Neural progenitor cell (in vitro differentiated cells): ENCODE results near the gene KRT1. TPM values are rescaled to one million over a fixed set of nuclear protein-coding genes. Genes with fewer than 3 reads are reported as not detected.

Experiments used
- DNase-seq: peaks from one replicate; pipeline ENCODE4 v3.0.0-alpha.2; 2016; ENCODE audit warnings: low spot score
- H2AFZ ChIP-seq: fragments of 200-600 bp; sonication (generic); replicated peaks from 2 replicates; pipeline ENCODE4 v1.6.1; 2016; ENCODE audit warnings: antibody characterized with exemption
- H3F3A ChIP-seq: fragments of 200-600 bp; sonication (generic); 2 replicates; pipeline ENCODE4 v1.6.1; 2016; ENCODE audit warnings: antibody characterized with exemption, low read depth
- H3K27ac ChIP-seq: fragments of 200-600 bp; sonication (generic); 2 replicates; pipeline ENCODE4 v1.5.1; 2016; ENCODE audit warnings: mild to moderate bottlenecking
- H3K27me3 ChIP-seq: fragments of 200-600 bp; sonication (generic); 2 replicates; pipeline ENCODE4 v1.6.1; 2016; ENCODE audit warnings: mild to moderate bottlenecking, moderate library complexity
- H3K36me3 ChIP-seq: fragments of 200-600 bp; sonication (generic); 2 replicates; pipeline ENCODE4 v1.5.1; 2016
- H3K4me1 ChIP-seq: fragments of 200-600 bp; sonication (generic); 2 replicates; pipeline ENCODE4 v1.6.1; 2016; ENCODE audit warnings: mixed run types
- H3K4me2 ChIP-seq: fragments of 200-600 bp; sonication (generic); 2 replicates; pipeline ENCODE4 v1.6.1; 2016
- H3K4me3 ChIP-seq: fragments of 200-600 bp; sonication (generic); 2 replicates; pipeline ENCODE4 v1.5.1; 2016
- H3K79me2 ChIP-seq: fragments of 200-600 bp; sonication (generic); 2 replicates; pipeline ENCODE4 v1.6.1; 2016; ENCODE audit warnings: low read depth
- H3K9ac ChIP-seq: fragments of 200-600 bp; sonication (generic); 2 replicates; pipeline ENCODE4 v1.6.1; 2016
- H3K9me3 ChIP-seq: fragments of 200-600 bp; sonication (generic); 2 replicates; pipeline ENCODE4 v1.5.1; 2016; ENCODE audit warnings: low read depth
- H4K20me1 ChIP-seq: fragments of 200-600 bp; sonication (generic); 2 replicates; pipeline ENCODE4 v1.6.1; 2016; ENCODE audit warnings: low read depth
- H3K27ac Mint-ChIP-seq: 3 replicates; pipeline ENCODE4 v1.8.0; 2021; ENCODE audit warnings: mixed read lengths
- H3K27me3 Mint-ChIP-seq: 2 replicates; pipeline ENCODE4 v1.8.0; 2022; ENCODE audit warnings: low read depth, mild to moderate bottlenecking, inconsistent platforms, moderate library complexity, mixed read lengths; ENCODE audit not compliant: insufficient read depth
- H3K36me3 Mint-ChIP-seq: 3 replicates; pipeline ENCODE4 v1.8.0; 2021; ENCODE audit warnings: mixed read lengths
- H3K4me1 Mint-ChIP-seq: 3 replicates; pipeline ENCODE4 v1.8.0; 2021; ENCODE audit warnings: mixed read lengths
- H3K4me3 Mint-ChIP-seq: 3 replicates; pipeline ENCODE4 v1.8.0; 2021; ENCODE audit warnings: mild to moderate bottlenecking, moderate library complexity, mixed read lengths
- H3K9me3 Mint-ChIP-seq: 3 replicates; pipeline ENCODE4 v1.8.0; 2020; ENCODE audit warnings: mixed read lengths
- CTCF ChIP-seq: fragments of 200-600 bp; sonication (generic); IDR thresholded peaks from 2 replicates; pipeline ENCODE4 v1.5.1; 2017; ENCODE audit warnings: antibody characterized with exemption, mild to moderate bottlenecking
- EZH2 ChIP-seq: fragments of 200-600 bp; sonication (generic); IDR thresholded peaks from 2 replicates; pipeline ENCODE4 v1.6.1; 2017; ENCODE audit warnings: antibody characterized with exemption, mild to moderate bottlenecking, moderate library complexity
- EZH2phosphoT487 ChIP-seq: fragments of 200-600 bp; sonication (generic); IDR thresholded peaks from 2 replicates; pipeline ENCODE4 v1.6.1; 2017; ENCODE audit warnings: antibody characterized with exemption
- total RNA-seq: library from RNA; depleted of rRNA; stranded (reverse); fragments of >200 nt; gene quantifications from 2 replicates; pipeline ENCODE4 v1.2.3, GENCODE V29; 2015; ENCODE audit warnings: low replicate concordance

KRT1 gene
- total RNA-seq, 1 donor from 2014 or later = not detected

DNA sequence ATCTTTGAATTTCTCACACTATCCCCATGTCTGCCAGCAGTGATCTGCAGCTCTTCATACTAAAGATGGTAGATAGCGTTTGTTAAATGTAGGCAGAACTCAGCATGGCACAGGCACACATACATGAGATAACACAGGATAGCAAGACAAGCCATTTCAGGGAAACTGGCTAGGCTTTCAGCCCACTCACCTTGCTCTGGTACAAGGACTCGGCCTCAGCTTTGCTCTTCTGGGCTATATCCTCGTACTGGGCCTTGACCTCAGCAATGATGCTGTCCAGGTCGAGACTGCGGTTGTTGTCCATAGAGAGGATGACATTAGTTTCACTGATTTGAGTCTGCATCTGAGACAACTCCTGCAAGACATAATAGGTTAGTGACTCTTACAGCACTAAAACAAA is 3.1 kb downstream of the KRT1 start:
- H3K4me3 Mint-ChIP-seq = no peak overlapping the region
- DNase-seq = no peak
- H3K9me3 Mint-ChIP-seq = no peaks in the 10 kb centered on the region
- Histone ChIP-seq H4K20me1 (no peaks in the 10 kb centered on the region), H3K36me3 (no peaks in the 10 kb centered on the region), H3K4me3 (no peak overlapping the region), H3K27me3 (peaks cover 40% of the 10 kb centered on the region), H3K9ac (no peak overlapping the region), H3F3A (no peaks in the 10 kb centered on the region), H3K4me1 (no peaks in the 10 kb centered on the region), H2AFZ (no peak overlapping the region), H3K4me2 (no peak overlapping the region), H3K9me3 (no peaks in the 10 kb centered on the region), H3K79me2 (no peaks in the 10 kb centered on the region), H3K27ac (no peak overlapping the region)
- H3K27me3 Mint-ChIP-seq = peaks cover 8% of the 10 kb centered on the region
- H3K36me3 Mint-ChIP-seq = no peaks in the 10 kb centered on the region
- TF ChIP-seq EZH2 = no peak
- no peak for TF ChIP-seq EZH2phosphoT487
- no peak for TF ChIP-seq CTCF
- no peaks in the 10 kb centered on the region for H3K4me1 Mint-ChIP-seq
- no peak overlapping the region for H3K27ac Mint-ChIP-seq

DNA sequence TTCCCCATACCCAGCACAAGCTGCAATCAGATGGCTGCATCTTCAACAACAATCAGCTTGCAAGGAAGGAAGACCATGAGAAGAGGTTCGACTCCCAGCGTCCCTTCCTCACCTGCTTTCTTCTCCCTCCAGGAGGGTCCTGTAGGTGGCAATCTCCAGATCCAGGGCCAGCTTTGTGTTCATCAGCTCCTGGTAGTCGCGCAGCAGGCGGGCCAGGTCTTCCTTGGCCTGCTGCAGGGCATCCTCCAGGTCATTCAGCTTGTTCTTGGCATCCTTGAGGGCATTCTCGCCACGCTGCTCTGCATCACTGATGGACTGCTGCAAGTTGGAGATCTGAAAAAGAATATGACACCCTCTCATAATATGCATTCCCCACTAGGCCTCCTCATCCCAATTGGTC is 4.0 kb downstream of the KRT1 start:
- H3K4me1 ChIP-seq = no peaks in the 10 kb centered on the region
- no peak for DNase-seq
- H4K20me1 ChIP-seq = no peaks in the 10 kb centered on the region
- no peak overlapping the region for H3K4me3 ChIP-seq
- peaks cover 8% of the 10 kb centered on the region for H3K27me3 Mint-ChIP-seq
- no peaks in the 10 kb centered on the region for H3K36me3 ChIP-seq
- no peak for TF ChIP-seq EZH2phosphoT487
- TF ChIP-seq CTCF = no peak
- TF ChIP-seq EZH2 = no peak
- H3K27me3 ChIP-seq = peaks cover 40% of the 10 kb centered on the region
- no peaks in the 10 kb centered on the region for H3K4me1 Mint-ChIP-seq
- H3K9me3 Mint-ChIP-seq = no peaks in the 10 kb centered on the region
- H3K27ac Mint-ChIP-seq = no peak overlapping the region
- no peaks in the 10 kb centered on the region for H3K36me3 Mint-ChIP-seq
- H3F3A ChIP-seq = no peaks in the 10 kb centered on the region
- H3K9ac ChIP-seq = no peak overlapping the region
- no peak overlapping the region for H3K4me2 ChIP-seq
- H2AFZ ChIP-seq = no peak overlapping the region
- no peak overlapping the region for H3K4me3 Mint-ChIP-seq
- H3K9me3 ChIP-seq = no peaks in the 10 kb centered on the region
- no peaks in the 10 kb centered on the region for H3K79me2 ChIP-seq
- no peak overlapping the region for H3K27ac ChIP-seq

DNA sequence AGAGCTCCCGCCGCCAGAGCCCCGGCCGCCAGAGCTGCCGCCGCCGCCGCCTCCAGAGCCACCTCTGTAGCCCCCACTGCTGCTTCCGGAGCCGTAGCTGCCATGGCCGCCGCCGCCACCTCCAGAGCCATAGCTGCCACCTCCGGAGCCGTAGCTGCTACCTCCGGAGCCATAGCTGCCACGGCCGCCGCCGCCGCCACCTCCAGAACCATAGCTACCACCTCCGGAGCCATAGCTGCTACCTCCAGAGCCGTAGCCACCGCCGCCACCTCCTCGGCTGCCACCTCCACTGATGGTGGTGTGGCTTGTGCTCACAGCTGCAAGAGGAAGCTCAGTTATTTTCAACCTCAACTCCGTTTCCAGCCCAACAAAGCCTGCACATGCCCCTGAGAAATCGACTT is 4.9 kb downstream of the KRT1 start:
- no peak for TF ChIP-seq CTCF
- TF ChIP-seq EZH2 = no peak
- TF ChIP-seq EZH2phosphoT487 = no peak
- Histone ChIP-seq H3K27me3 (peaks cover 32% of the 10 kb centered on the region), H2AFZ (no peak overlapping the region), H3K36me3 (no peaks in the 10 kb centered on the region), H3K4me1 (no peaks in the 10 kb centered on the region), H3K9ac (no peak overlapping the region), H3K4me2 (no peak overlapping the region), H4K20me1 (no peaks in the 10 kb centered on the region), H3K4me3 (no peak overlapping the region), H3K27ac (no peak overlapping the region), H3F3A (no peaks in the 10 kb centered on the region), H3K79me2 (no peaks in the 10 kb centered on the region), H3K9me3 (no peaks in the 10 kb centered on the region)
- no peak for DNase-seq
- H3K4me1 Mint-ChIP-seq = no peaks in the 10 kb centered on the region
- no peaks in the 10 kb centered on the region for H3K36me3 Mint-ChIP-seq
- H3K27ac Mint-ChIP-seq = no peak overlapping the region
- H3K9me3 Mint-ChIP-seq = no peaks in the 10 kb centered on the region
- peaks cover 3% of the 10 kb centered on the region for H3K27me3 Mint-ChIP-seq
- H3K4me3 Mint-ChIP-seq = no peak overlapping the region

GRCh38 chr12:52674433-52674775 is 5.8 kb downstream of the KRT1 start:
- H3K4me2 ChIP-seq = no peak overlapping the region
- H3F3A ChIP-seq = no peaks in the 10 kb centered on the region
- H4K20me1 ChIP-seq = no peaks in the 10 kb centered on the region
- Mint-ChIP-seq H3K4me3 (no peak overlapping the region), H3K9me3 (no peaks in the 10 kb centered on the region), H3K4me1 (no peaks in the 10 kb centered on the region), H3K36me3 (no peaks in the 10 kb centered on the region), H3K27ac (no peak overlapping the region), H3K27me3 (peaks cover 4% of the 10 kb centered on the region)
- H3K27ac ChIP-seq = no peak overlapping the region
- no peak for DNase-seq
- H3K36me3 ChIP-seq = no peaks in the 10 kb centered on the region
- H2AFZ ChIP-seq = no peak overlapping the region
- H3K27me3 ChIP-seq = peaks cover 25% of the 10 kb centered on the region
- TF ChIP-seq EZH2phosphoT487 (no peak), EZH2 (no peak), CTCF (no peak)
- H3K9ac ChIP-seq = no peak overlapping the region
- no peak overlapping the region for H3K4me3 ChIP-seq
- H3K9me3 ChIP-seq = no peaks in the 10 kb centered on the region
- H3K4me1 ChIP-seq = no peaks in the 10 kb centered on the region
- H3K79me2 ChIP-seq = no peaks in the 10 kb centered on the region
